T-helper 2 cell (primary cell): ENCODE measurements around the gene ADRA2B.

Experiments used
- DNase-seq, 5 experiments: peaks; one replicate each; pipeline versions ENCODE4 v3.0.0 to v3.0.0-alpha.2; 2012 to 2022

ADRA2B gene

DNA sequence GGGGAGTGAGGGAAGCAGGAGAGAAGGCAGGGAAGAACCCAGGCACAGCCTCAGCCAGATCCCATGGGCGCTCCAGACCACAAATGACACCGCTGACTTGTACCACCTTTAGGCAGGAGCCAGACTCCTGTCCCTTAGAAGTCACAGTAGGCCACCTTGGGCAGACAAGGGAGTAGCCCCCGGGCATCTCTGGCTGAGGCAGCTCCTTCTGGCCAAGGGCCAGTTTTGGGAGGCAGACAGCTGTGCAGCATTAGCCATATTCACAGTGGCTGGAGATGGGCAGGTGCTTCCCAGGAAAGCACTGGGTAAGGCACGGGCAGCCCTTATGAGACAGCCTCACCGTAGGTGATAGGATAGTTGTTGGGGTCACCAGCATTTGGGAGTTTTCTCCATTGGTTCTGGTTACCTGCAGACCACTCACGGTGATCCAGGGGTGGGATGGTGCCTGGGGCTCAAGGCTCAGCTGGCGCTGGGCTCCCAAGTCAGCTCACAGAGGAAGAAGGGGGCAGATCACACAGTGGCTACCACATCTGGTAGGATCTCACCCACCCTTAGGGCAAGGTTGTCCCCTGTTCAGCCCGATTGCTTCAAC is 19.9 kb upstream of the ADRA2B start:
- no peak for DNase-seq

GRCh38 chr2:96135621-96136020 is 19.2 kb upstream of the ADRA2B start:
- no peak for DNase-seq

DNA sequence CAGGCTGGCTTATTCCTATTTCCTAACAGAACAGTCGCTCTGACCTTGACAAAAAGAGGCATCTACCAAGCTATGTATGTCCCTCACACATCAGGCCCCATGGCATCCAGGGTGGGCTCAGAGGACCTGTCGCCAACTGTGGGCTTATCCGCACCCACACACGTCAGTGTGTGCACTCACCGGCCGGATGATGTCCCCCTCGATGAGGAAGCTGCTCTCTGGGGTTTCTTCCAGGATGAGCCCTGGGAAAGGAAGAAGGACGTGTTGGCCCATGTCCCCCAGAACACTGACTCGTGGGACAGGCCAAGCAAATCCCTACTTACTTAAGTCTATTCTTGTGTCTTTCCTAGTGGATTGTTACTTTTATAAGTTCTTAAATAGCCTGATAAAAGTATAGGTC is 18.8 kb upstream of the ADRA2B start:
- DNase-seq: no peak

- no peak for DNase-seq
Measured at GRCh38 chr2:96134421-96134820, 18.1 kb upstream of the ADRA2B start.

DNA sequence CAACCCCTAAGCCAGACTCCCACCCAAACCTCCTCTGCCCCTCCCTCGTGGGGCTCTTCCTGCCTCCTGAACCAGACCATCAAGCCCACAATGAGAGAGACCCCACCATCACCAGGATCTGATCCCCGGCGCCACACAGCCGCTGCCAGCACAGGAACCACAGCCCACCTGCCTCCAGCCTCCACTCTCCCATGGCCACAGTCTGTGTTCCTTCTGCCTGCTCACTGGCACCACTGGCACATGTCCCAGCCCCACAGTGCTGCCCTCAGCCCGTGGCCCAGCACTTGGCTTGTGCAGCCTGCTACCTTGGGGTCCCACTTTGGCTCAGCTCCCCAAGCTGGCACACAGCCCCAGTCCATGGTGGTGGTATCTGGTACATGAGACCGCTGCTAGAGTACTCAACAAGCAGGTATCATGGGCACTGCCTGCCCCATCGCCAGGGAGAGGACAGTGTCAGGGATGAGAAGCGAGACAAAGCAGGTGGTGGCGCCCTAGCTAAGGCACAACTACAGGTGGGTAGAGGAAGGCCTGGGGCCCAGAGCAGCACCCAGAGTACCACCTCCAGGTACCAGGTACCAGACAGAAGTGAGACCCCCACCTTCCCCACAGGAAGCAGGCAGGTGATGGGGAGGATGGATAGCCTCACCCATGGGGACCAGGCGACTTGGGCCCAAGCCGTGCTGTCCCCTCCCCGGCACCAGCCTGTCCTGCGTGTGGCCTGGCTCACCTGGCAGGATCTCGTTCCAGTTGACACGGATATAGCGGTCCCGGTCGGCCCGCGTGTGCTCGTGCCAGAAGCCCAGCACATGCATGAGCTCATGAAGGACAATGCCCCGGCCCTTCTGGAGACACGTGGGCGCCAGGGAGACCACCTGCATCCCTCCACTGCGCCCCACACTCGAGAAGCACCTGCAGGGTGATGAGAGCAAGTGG is 15.7 kb upstream of the ADRA2B start:
- no peak for DNase-seq

GRCh38 chr2:96131152-96131812 is 14.9 kb upstream of the ADRA2B start:
- DNase-seq: peak in 1 of 5 experiments; percentile 71

- DNase-seq: no peak
Measured at GRCh38 chr2:96130483-96130882, 14.1 kb upstream of the ADRA2B start.

GRCh38 chr2:96129528-96130120 is 13.3 kb upstream of the ADRA2B start:
- no peak for DNase-seq

DNA sequence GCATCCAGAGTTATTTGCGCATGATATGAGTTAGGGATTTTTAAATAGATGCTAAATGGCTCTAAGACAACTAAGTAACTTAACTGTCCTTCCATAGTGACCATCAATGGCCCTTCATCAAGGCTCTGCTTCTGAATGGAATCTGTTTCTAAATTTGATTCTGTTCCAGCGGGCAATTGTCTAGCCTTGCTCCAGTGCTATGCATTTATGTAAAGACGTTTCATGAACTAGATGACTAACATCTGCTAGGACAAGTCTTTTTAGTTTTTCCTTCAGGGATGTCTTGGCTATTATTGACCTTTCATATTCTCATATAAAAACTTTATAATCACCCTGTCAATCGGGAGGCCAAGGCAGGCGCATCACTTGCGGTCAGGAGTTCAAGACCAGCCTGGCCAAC is 12.1 kb upstream of the ADRA2B start:
- DNase-seq: no peak

DNA sequence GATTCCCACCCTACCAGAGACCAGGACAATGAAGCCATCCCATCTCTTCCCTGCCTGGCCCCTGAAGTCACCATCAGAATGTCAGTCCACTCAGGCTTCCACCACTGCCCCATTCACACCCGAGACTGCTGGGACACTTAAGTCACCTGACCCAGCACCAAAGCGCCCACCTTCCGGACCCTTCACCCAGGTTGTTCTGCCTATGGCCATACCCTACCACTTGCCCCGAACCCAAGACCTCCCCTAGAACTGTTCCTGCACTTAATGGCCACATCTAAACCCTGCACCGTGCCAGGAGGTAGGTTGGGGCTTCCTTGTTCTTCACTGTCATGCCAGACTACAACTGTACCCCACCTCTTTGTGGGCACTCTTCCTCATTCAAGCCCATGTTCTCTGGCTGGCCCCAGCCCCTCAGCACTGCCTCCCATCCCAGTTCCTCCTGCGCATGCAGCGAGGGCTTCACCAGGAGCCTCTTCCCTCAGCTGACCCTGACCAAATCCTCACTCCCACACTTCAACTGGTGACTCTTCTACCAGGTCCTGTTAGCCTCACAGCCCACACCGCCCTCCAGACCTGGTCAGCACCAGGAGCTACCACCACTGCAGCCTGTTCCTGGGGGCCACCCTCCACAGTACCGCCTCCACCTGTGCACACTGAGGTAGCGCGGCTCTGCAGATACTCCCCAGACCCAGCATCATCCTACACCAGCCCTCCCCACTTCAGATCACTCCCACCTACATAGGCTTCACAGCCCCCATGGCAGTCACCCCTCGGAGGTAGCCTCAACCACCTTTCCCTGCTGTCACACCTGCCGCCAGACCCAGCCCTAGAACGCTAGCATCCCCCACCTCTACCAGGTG is 8.3 kb upstream of the ADRA2B start:
- no peak for DNase-seq

GRCh38 chr2:96123936-96124335 is 7.6 kb upstream of the ADRA2B start:
- DNase-seq: no peak

DNA sequence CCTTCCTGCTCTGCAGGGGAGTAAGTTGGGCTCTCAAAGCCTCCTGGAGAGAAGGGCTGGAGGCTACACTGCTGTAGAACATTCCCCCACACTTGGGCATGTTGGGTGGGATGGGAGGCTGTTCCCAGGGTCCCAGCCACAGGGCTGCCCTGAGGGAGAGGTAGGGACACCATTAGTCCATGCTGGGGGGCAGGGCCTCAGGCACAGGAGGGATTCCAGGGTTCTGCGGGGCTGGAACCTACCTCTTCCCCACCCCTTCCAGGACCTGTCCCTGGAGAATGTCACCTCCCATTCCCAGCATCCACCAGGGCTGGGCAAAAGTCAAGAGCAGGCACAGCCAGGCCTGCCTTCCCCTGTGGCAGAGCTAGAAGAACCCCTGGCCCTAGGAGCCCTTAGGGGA is 6.9 kb upstream of the ADRA2B start:
- no peak for DNase-seq

- no peak for DNase-seq
Measured at GRCh38 chr2:96122391-96122790, 6.0 kb upstream of the ADRA2B start.

DNA sequence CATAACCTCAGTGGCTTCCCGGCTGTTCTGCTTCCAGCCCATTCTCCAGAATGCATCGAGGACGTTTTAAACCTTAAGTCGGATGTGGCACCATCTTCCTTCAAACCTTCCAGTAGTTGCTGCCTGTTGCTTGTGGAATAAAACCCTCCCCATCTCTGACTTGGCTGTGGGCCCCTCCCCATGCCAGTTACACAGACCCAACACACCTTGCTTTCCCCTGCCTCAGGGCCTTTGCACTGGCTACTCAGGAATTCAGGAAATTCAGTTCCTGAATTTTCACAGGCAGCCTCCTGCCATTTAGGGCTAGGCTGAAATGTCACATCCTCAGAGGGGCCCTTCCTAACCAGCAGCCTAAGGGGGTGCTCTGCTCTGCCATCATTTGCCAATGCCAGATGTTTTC is 5.0 kb upstream of the ADRA2B start:
- DNase-seq: no peak

- no peak for DNase-seq
Measured at GRCh38 chr2:96120991-96121390, 4.6 kb upstream of the ADRA2B start.

GRCh38 chr2:96120091-96120720 is 3.8 kb upstream of the ADRA2B start:
- DNase-seq: no peak

- DNase-seq: no peak
Measured at GRCh38 chr2:96119389-96119751, 3.0 kb upstream of the ADRA2B start.

DNA sequence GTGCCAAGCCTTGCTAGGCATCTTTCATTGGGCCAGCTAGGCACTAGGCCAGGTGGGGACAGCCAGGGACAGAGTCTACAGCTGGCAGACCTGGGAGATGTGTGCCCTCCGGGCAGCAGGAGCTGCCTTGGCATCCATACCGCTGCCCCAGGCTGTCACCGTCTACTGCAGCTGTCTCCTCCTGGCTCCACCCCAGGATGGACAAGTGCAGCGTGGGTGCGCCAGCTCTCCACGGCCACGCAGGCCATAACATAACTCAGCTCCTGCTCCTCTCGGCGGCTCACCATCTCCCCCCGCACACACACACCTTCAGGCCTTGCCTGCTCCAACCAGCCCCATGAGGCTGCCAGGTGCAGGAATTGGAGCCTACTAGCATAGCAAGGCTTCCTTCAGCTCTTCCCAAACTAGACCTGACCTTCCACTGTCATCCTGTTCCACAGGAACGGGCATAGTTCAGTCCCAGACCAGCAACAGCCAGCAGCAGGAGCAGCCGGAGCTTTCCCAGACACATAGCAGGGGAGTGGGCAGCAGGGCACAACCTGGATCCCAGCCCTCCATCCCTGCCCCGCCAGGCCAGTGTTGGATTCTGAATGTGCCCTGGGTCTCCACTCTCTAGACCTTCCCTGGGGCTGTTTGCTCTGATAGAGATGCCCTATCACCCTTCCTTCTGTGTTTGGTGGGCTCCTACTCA is 2.5 kb upstream of the ADRA2B start:
- DNase-seq: peak in 1 of 5 experiments; percentile 5

DNA sequence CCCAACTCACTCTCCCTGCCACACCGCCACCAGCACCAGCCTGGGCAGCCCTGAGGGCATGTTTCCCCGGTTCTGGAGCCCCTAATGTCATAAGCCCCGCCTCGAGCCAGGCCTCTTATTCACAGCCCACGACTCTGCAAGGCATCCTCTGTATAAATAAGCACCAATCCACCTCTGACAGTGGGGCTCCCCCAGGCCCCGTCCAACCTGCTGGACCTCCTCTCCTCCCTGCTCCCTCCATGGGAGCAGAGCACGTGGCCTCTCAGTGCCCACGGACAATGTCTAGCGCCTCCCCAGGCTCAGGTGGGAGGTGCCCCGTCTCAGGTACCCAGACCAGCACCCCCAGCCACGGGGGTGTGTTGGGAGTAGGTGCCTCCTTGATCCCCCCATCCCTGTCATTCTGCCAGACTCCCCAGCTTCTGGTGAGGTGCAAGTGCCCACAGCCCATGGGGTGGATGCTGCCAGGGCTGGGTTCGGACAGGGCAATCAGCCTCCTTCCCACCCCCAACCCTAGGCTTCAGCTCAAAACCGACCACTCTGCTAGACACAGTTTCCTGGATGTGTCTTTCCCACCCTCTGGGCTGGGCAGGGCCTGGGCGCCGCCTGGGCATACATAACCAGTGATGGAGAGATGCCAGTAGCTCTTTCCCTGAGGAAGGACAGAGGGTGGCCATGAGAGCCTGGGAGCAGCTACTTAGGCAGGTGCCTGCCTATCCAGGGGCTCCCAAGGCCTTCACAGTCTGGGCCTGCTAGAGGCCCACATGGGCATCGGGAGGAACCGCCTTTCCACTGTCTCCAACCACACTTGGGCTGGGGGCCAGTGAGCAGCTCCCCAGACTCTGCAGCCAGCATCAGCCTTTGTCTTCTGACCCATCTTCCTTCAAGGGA is 1.6 kb upstream of the ADRA2B start:
- DNase-seq: peak in 1 of 5 experiments; percentile 8

DNA sequence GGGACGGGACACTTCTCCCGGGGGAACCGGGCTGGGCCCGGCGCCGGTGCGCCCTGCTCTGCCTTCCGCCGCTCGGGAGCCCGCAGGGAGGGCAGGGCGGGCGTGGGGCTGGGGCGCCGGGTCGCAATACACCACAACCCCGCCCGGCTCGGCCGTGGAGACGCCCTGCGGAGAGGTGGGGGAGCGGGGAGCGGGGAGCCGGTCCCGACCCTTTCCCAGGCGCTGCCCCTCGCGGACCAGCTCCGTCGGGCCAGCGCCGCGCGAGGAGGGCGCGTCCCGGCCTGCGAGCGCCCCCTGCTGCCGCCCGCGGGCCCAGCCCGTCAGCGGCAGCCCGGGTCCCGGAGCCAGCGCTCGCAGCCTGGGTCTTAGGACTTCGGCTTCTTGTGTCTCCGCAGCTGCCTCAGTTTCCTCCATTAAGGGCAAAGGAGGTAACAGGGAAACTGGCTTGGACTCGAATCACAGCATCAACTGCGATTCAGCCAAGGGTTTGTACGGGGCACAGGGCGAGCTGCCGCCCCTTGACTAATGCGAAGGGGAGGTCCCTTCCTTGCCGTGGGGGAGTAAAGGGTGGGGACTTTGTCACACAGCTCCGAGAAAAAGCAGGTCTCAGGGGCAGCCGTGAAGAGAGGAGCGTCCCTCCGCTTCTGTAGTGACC is 635 bp upstream of the ADRA2B start:
- peak; percentile 44 to 61 (median 48) for DNase-seq
